HEK293T (cell line): ENCODE results near the gene ARID3A.

Source experiments
- CTCF ChIA-PET: fragments of 350-600 bp; formaldehyde crosslinking; extraction: SDS; loops from one replicate; lab custom pipeline; 2021; ENCODE audit warnings: antibody characterized with exemption, inconsistent platforms; lab: Yijun Ruan, JAX
- POLR2A ChIA-PET: fragments of 350-600 bp; formaldehyde crosslinking; extraction: SDS; loops from one replicate; lab custom pipeline; 2020; ENCODE audit warnings: antibody characterized with exemption, inconsistent platforms; lab: Yijun Ruan, JAX
- DNase-seq: peaks from one replicate; pipeline ENCODE4 v3.0.0; 2012; ENCODE audit warnings: mixed read lengths; ENCODE audit errors: extremely low spot score
- ARNT ChIP-seq: fragments of 450-650 bp; IDR thresholded peaks from 2 replicates; pipeline ENCODE4 v1.6.1; 2017; ENCODE audit warnings: mild to moderate bottlenecking
- BHLHE40 ChIP-seq: fragments of 450-650 bp; IDR thresholded peaks from 2 replicates; pipeline ENCODE4 v1.6.1; 2016; ENCODE audit warnings: mild to moderate bottlenecking, moderate library complexity, borderline replicate concordance
- CTBP1 ChIP-seq: fragments of 450-650 bp; IDR thresholded peaks from 2 replicates; pipeline ENCODE4 v1.6.1; 2016; ENCODE audit warnings: borderline replicate concordance
- ELF4 ChIP-seq: fragments of 450-650 bp; IDR thresholded peaks from 2 replicates; pipeline ENCODE4 v1.6.1; 2017; ENCODE audit warnings: antibody characterized with exemption
- FOXA1 ChIP-seq: fragments of 450-650 bp; IDR thresholded peaks from 2 replicates; pipeline ENCODE4 v1.6.1; 2016; ENCODE audit warnings: mild to moderate bottlenecking
- FOXK2 ChIP-seq: fragments of 450-650 bp; IDR thresholded peaks from 2 replicates; pipeline ENCODE4 v1.6.1; 2016; ENCODE audit warnings: mild to moderate bottlenecking
- FOXM1 ChIP-seq: fragments of 450-650 bp; IDR thresholded peaks from 2 replicates; pipeline ENCODE4 v1.6.1; 2017; ENCODE audit warnings: mild to moderate bottlenecking, borderline replicate concordance
- HDGF ChIP-seq: fragments of 450-650 bp; IDR thresholded peaks from 2 replicates; pipeline ENCODE4 v1.6.1; 2017; ENCODE audit warnings: antibody characterized with exemption, borderline replicate concordance
- L3MBTL2 ChIP-seq: fragments of 450-650 bp; conservative IDR thresholded peaks from 2 replicates; pipeline ENCODE4 v1.6.1; 2016; ENCODE audit warnings: mild to moderate bottlenecking
- LEF1 ChIP-seq: fragments of 450-650 bp; IDR thresholded peaks from 2 replicates; pipeline ENCODE4 v1.6.1; 2017; ENCODE audit warnings: mild to moderate bottlenecking, borderline replicate concordance
- NFRKB ChIP-seq: fragments of 450-650 bp; IDR thresholded peaks from 2 replicates; pipeline ENCODE4 v1.6.1; 2016; ENCODE audit warnings: mild to moderate bottlenecking, moderate library complexity
- PKNOX1 ChIP-seq: fragments of 450-650 bp; IDR thresholded peaks from 2 replicates; pipeline ENCODE4 v1.6.1; 2016
- SP1 ChIP-seq: fragments of 450-650 bp; IDR thresholded peaks from 2 replicates; pipeline ENCODE4 v1.6.1; 2017
- SUZ12 ChIP-seq: fragments of 450-650 bp; IDR thresholded peaks from 2 replicates; pipeline ENCODE4 v1.6.1; 2016; ENCODE audit warnings: mild to moderate bottlenecking
- TARDBP ChIP-seq: fragments of 450-650 bp; IDR thresholded peaks from 2 replicates; pipeline ENCODE4 v1.6.1; 2016
- ZNF384 ChIP-seq: fragments of 450-650 bp; IDR thresholded peaks from 2 replicates; pipeline ENCODE4 v1.6.1; 2016

The ARID3A gene

DNA sequence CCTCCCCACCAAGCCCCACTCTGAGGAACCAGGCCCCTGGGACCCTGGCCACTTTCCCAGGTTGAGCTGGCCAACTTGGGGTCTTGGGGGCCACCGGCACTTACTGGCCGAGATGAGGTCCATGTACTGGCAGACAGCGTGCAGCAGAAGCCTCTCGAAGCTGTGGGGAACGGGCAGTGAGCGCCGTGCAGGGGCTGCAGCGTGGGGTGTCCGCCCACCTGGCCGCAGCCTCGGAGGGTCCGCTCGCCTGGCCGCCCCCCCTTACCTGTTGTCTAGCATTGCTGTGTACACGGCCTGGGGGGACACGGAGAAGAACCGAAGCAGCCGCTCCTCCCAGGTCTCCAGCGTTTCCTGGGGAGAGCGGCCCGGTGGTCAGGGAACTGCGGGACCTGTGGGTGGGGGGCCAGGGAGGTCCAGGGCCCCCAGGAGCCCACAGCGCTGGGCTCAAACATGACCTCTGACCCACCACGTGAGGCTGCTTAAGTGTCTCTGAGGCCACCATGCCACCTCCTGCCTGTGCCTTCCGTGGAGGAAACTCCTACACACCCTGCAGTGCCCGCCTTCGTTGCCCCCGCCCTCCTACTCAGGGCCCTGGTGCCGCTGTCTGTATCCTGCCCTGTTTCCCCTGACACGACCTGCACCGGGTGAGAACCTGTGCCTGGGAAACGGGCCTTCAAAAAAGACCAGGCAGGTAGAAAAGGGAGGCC is 26.3 kb upstream of the ARID3A start:
- no peak for TF ChIP-seq FOXK2
- TF ChIP-seq ARNT, result no peak
- no peak for TF ChIP-seq ZNF384
- no peak for TF ChIP-seq PKNOX1
- TF ChIP-seq BHLHE40, result no peak
- no peak for TF ChIP-seq TARDBP
- no peak for TF ChIP-seq FOXA1
- ChIA-PET CTCF (no interaction called here), POLR2A (no interaction called here)
- DNase-seq, result no peak

DNA sequence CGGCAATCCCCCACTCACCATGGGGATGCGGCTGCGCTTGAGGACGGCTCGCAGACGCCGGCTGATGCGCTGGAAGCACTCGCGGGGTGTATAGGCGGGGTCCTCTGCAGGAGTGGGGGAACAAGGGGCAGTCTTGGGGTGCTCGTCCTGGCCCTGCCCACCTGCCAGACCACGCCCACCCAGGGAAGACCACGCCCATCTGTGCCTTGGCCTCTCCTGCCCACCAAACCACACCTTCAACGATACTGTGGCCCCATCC is 25.9 kb upstream of the ARID3A start:
- TF ChIP-seq SUZ12 (no peak), NFRKB (no peak), LEF1 (no peak), HDGF (no peak), BHLHE40 (no peak), ELF4 (no peak)
- ChIA-PET CTCF (no interaction called here), POLR2A (no interaction called here)
- DNase-seq, result no peak

- TF ChIP-seq SP1, result no peak
- TF ChIP-seq NFRKB, result no peak
- no peak for TF ChIP-seq L3MBTL2
- TF ChIP-seq ZNF384, result no peak
- no peak for TF ChIP-seq PKNOX1
- TF ChIP-seq FOXM1, result no peak
- no peak for TF ChIP-seq ELF4
- TF ChIP-seq FOXK2, result no peak
- TF ChIP-seq FOXA1, result no peak
- no peak for TF ChIP-seq TARDBP
- TF ChIP-seq ARNT, result no peak
- TF ChIP-seq BHLHE40, result no peak
- no peak for TF ChIP-seq HDGF
- DNase-seq, result peak; percentile 72
- ChIA-PET CTCF (no interaction called here), POLR2A (no interaction called here)
Observed at GRCh38 chr19:900302-901111, 25.3 kb upstream of the ARID3A start.

DNA sequence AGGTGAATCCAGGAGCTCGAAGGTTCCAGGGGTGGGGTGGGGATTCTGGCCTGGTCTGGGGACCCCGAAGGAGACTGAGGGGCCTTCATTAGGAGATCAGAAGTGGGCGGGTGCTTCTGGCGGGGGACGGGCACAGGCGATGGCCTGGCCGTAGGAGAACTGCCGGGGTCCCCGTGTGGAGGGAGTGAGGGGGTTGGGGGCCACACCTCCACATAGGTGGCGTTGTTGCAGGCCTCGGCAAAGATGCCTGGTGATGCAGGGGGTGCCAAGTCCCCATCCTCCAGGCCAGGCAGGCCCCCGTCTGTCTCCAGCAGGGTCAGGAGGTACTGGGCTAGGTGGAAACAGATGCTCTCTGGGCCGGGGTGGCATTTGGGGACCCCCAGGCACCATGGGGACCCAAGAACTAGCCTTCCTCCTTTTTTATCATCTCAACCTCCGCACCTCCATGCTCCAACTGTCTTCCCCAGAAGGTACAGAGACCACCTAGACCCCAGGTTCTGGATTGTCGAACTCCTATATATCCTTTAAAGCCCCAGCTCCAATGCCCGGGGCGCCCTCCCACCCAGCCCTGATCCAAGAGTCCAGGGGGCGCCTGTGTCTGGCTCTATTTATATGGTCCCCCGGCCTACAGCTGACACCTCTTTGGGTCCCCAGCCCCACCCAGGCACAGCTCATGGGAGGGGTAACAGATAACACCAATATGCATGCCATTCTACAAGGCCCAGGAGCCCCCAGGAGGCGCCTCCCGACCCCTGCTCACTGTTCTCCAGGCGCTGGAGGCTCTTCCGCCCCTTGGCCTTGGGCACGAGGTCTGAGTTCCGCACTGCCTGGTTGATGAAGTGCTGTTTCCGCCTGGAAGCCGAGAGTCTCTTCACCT is 24.4 kb upstream of the ARID3A start:
- TF ChIP-seq SUZ12, result no peak
- no peak for TF ChIP-seq PKNOX1
- no peak for TF ChIP-seq TARDBP
- ChIA-PET POLR2A (no interaction called here), CTCF (no interaction called here)
- no peak for DNase-seq

- POLR2A ChIA-PET, result no interaction called here
- DNase-seq, result no peak
- no peak for TF ChIP-seq SP1
- no peak for TF ChIP-seq HDGF
- no peak for TF ChIP-seq FOXM1
- TF ChIP-seq SUZ12, result no peak
- TF ChIP-seq NFRKB, result no peak
- no peak for TF ChIP-seq PKNOX1
- no peak for TF ChIP-seq CTBP1
- no peak for TF ChIP-seq FOXK2
- TF ChIP-seq TARDBP, result no peak
- TF ChIP-seq FOXA1, result no peak
- TF ChIP-seq BHLHE40, result no peak
- CTCF ChIA-PET, result no interaction called here
Observed at GRCh38 chr19:902093-902370, 23.8 kb upstream of the ARID3A start.
